IPS-18a (cell line): ENCODE measurements around the gene CCDC150.
"Not testable (repeated sequence)": the region's sequence is repeated elsewhere in the genome, so short reads cannot be mapped to it uniquely, and the experiment has no call there.

Source experiments
- H3K27ac ChIP-seq: one replicate; pipeline ENCODE4 v1.5.1; 2013; ENCODE audit warnings: low read length
- H3K27me3 ChIP-seq: one replicate; pipeline ENCODE4 v1.6.1; 2013; ENCODE audit warnings: mild to moderate bottlenecking, low read length; ENCODE audit not compliant: control insufficient read depth, insufficient read depth
- H3K36me3 ChIP-seq: one replicate; pipeline ENCODE4 v1.6.1; 2013; ENCODE audit warnings: low read depth, low read length; ENCODE audit not compliant: control insufficient read depth
- H3K4me1 ChIP-seq: one replicate; pipeline ENCODE4 v1.6.1; 2013; ENCODE audit warnings: low read depth, low read length; ENCODE audit not compliant: control insufficient read depth
- H3K4me3 ChIP-seq: one replicate; pipeline ENCODE4 v1.5.1; 2013; ENCODE audit warnings: low read length
- H3K9ac ChIP-seq: one replicate; pipeline ENCODE4 v1.6.1; 2013; ENCODE audit warnings: mild to moderate bottlenecking, low read length, moderate library complexity
- H3K9me3 ChIP-seq: one replicate; pipeline ENCODE4 v1.6.1; 2013; ENCODE audit warnings: low read depth, low read length; ENCODE audit not compliant: control insufficient read depth

Gene CCDC150

GRCh38 chr2:196677404-196677803, 37.9 kb downstream of the CCDC150 start:
- no peak overlapping the region for H3K4me3 ChIP-seq
- peaks cover 35% of the 10 kb centered on the region for H3K36me3 ChIP-seq
- no peak overlapping the region for H3K27ac ChIP-seq
- H3K9ac ChIP-seq = no peak overlapping the region
- no peaks in the 10 kb centered on the region for H3K27me3 ChIP-seq
- H3K4me1 ChIP-seq = no peaks in the 10 kb centered on the region
- no peaks in the 10 kb centered on the region for H3K9me3 ChIP-seq

GRCh38 chr2:196679368-196679767, 39.9 kb downstream of the CCDC150 start:
- Histone ChIP-seq H3K27me3 (no peaks in the 10 kb centered on the region), H3K27ac (no peak overlapping the region), H3K4me3 (no peak overlapping the region), H3K4me1 (no peaks in the 10 kb centered on the region), H3K9ac (no peak overlapping the region), H3K36me3 (peaks cover 35% of the 10 kb centered on the region), H3K9me3 (peaks cover 4% of the 10 kb centered on the region)

- H3K27me3 ChIP-seq = no peaks in the 10 kb centered on the region
- H3K4me3 ChIP-seq = no peak overlapping the region
- no peak overlapping the region for H3K9ac ChIP-seq
- H3K27ac ChIP-seq = no peak overlapping the region
- H3K9me3 ChIP-seq = peaks cover 16% of the 10 kb centered on the region
- H3K36me3 ChIP-seq = peaks cover 28% of the 10 kb centered on the region
- H3K4me1 ChIP-seq = no peaks in the 10 kb centered on the region
These were observed 42.0 kb downstream of the CCDC150 start for GRCh38 chr2:196681510-196681909.

GRCh38 chr2:196685792-196686191, 46.3 kb downstream of the CCDC150 start:
- H3K9me3 ChIP-seq = peaks cover 17% of the 10 kb centered on the region
- no peaks in the 10 kb centered on the region for H3K27me3 ChIP-seq
- peaks cover 7% of the 10 kb centered on the region for H3K36me3 ChIP-seq
- no peak overlapping the region for H3K27ac ChIP-seq
- H3K9ac ChIP-seq = no peak overlapping the region
- H3K4me1 ChIP-seq = no peaks in the 10 kb centered on the region
- H3K4me3 ChIP-seq = no peak overlapping the region

- H3K4me1 ChIP-seq, H3K27ac ChIP-seq, H3K36me3 ChIP-seq, H3K9ac ChIP-seq, H3K4me3 ChIP-seq, H3K27me3 ChIP-seq: not testable (repeated sequence)
- H3K9me3 ChIP-seq = peaks cover 17% of the 10 kb centered on the region
These were observed 47.2 kb downstream of the CCDC150 start for GRCh38 chr2:196686737-196687136.

GRCh38 chr2:196696423-196697079, 57.0 kb downstream of the CCDC150 start:
- Histone ChIP-seq H3K27me3 (no peaks in the 10 kb centered on the region), H3K9me3 (no peaks in the 10 kb centered on the region), H3K27ac (no peak overlapping the region), H3K4me1 (no peaks in the 10 kb centered on the region), H3K9ac (no peak overlapping the region), H3K4me3 (no peak overlapping the region), H3K36me3 (peaks cover 5% of the 10 kb centered on the region)

- Histone ChIP-seq H3K9ac (no peak overlapping the region), H3K27me3 (no peaks in the 10 kb centered on the region), H3K4me1 (no peaks in the 10 kb centered on the region), H3K27ac (no peak overlapping the region), H3K4me3 (no peak overlapping the region), H3K36me3 (peaks cover 5% of the 10 kb centered on the region), H3K9me3 (no peaks in the 10 kb centered on the region)
These were observed 58.3 kb downstream of the CCDC150 start for GRCh38 chr2:196697825-196698224.

GRCh38 chr2:196702641-196703040, 63.1 kb downstream of the CCDC150 start:
- Histone ChIP-seq H3K4me1 (no peaks in the 10 kb centered on the region), H3K36me3 (peaks cover 5% of the 10 kb centered on the region), H3K9ac (no peak overlapping the region), H3K9me3 (no peaks in the 10 kb centered on the region), H3K4me3 (no peak overlapping the region), H3K27ac (no peak overlapping the region), H3K27me3 (no peaks in the 10 kb centered on the region)

GRCh38 chr2:196703695-196704094, 64.2 kb downstream of the CCDC150 start:
- Histone ChIP-seq H3K4me1 (no peaks in the 10 kb centered on the region), H3K9me3 (no peaks in the 10 kb centered on the region), H3K36me3 (peaks cover 5% of the 10 kb centered on the region), H3K4me3 (no peak overlapping the region), H3K9ac (no peak overlapping the region), H3K27me3 (no peaks in the 10 kb centered on the region), H3K27ac (no peak overlapping the region)

GRCh38 chr2:196710056-196710455, 70.5 kb downstream of the CCDC150 start:
- H3K9me3 ChIP-seq, H3K9ac ChIP-seq, H3K27ac ChIP-seq, H3K27me3 ChIP-seq, H3K4me1 ChIP-seq, H3K4me3 ChIP-seq: not testable (repeated sequence)
- H3K36me3 ChIP-seq = peaks cover 14% of the 10 kb centered on the region

- Histone ChIP-seq H3K27ac (no peak overlapping the region), H3K36me3 (peaks cover 14% of the 10 kb centered on the region), H3K9ac (no peak overlapping the region), H3K9me3 (no peaks in the 10 kb centered on the region), H3K4me3 (no peak overlapping the region), H3K4me1 (no peaks in the 10 kb centered on the region), H3K27me3 (no peaks in the 10 kb centered on the region)
These were observed 72.1 kb downstream of the CCDC150 start for GRCh38 chr2:196711625-196712024.

- Histone ChIP-seq H3K36me3 (peaks cover 14% of the 10 kb centered on the region), H3K4me1 (no peaks in the 10 kb centered on the region), H3K9me3 (no peaks in the 10 kb centered on the region), H3K4me3 (no peak overlapping the region), H3K27ac (no peak overlapping the region), H3K27me3 (no peaks in the 10 kb centered on the region), H3K9ac (no peak overlapping the region)
These were observed 73.4 kb downstream of the CCDC150 start for GRCh38 chr2:196712867-196713266.
